H1 (cell line): ENCODE measurements around the gene MCM8. TPM values are rescaled to one million over a fixed set of nuclear protein-coding genes. Genes with fewer than 3 reads are reported as not detected.

Experiments
- CTCF ChIA-PET: fragments of 300-600 bp; sonication (Branson Sonifier 250); formaldehyde crosslinking; loops from one replicate; lab custom pipeline; 2021; ENCODE audit not compliant: partially characterized antibody; lab: Charles Lee
- POLR2A ChIA-PET: fragments of 300-600 bp; sonication (Branson Sonifier 250); formaldehyde crosslinking; loops from one replicate; lab custom pipeline; 2021; ENCODE audit warnings: inconsistent platforms; ENCODE audit not compliant: partially characterized antibody; lab: Charles Lee
- DNase-seq, 2 experiments: peaks; one replicate each; pipeline versions ENCODE4 v3.0.0 to v3.0.0-alpha.2; 2010 to 2022; ENCODE audit warnings: low spot score in 2 of 2, low read depth in 1 of 2, mixed read lengths in 1 of 2
- FAIRE-seq: peaks from 2 replicates; lab custom pipeline; 2011; peaks lifted over from hg19 to GRCh38; lab: Jason Lieb, UNC
- H2AFZ ChIP-seq: 2 replicates; pipeline ENCODE4 v1.8.1; 2012; ENCODE audit warnings: low read length, inconsistent platforms
- H2AK5ac ChIP-seq: 2 replicates; pipeline ENCODE4 v1.6.1; 2013; ENCODE audit warnings: low read depth, low read length
- H2BK120ac ChIP-seq: replicated peaks from 2 replicates; pipeline ENCODE3; 2013; ENCODE audit warnings: low read depth, low read length, inconsistent platforms
- H2BK12ac ChIP-seq: 2 replicates; pipeline ENCODE4 v1.6.1; 2013; ENCODE audit warnings: low read depth, low read length
- H2BK15ac ChIP-seq: 2 replicates; pipeline ENCODE4 v1.6.1; 2013; ENCODE audit warnings: low read length
- H2BK20ac ChIP-seq: 2 replicates; pipeline ENCODE4 v1.6.1; 2013; ENCODE audit warnings: low read length
- H2BK5ac ChIP-seq: 2 replicates; pipeline ENCODE4 v1.6.1; 2013; ENCODE audit warnings: low read depth, low read length
- H3K14ac ChIP-seq: 2 replicates; pipeline ENCODE4 v1.6.1; 2013; ENCODE audit warnings: inconsistent platforms; ENCODE audit not compliant: insufficient read length
- H3K18ac ChIP-seq: 2 replicates; pipeline ENCODE4 v1.6.1; 2013; ENCODE audit warnings: low read length; ENCODE audit errors: extremely low read depth
- H3K23ac ChIP-seq: 2 replicates; pipeline ENCODE4 v1.6.1; 2013; ENCODE audit warnings: inconsistent platforms; ENCODE audit not compliant: insufficient read length
- H3K23me2 ChIP-seq: 2 replicates; pipeline ENCODE4 v1.6.1; 2013; ENCODE audit warnings: low read depth, low read length
- H3K27ac ChIP-seq: 2 replicates; pipeline ENCODE4 v1.6.1; 2011; ENCODE audit warnings: low read depth, low read length, inconsistent platforms
- H3K27me3 ChIP-seq, 4 experiments: replicated peaks in 1 of 4; 1 replicate in 1 of 4; 2 replicates in 3 of 4; pipeline versions ENCODE4 v1.6.1 to v1.8.1; 2011 to 2013; ENCODE audit warnings: low read length in 3 of 4, mild to moderate bottlenecking in 3 of 4, inconsistent platforms in 2 of 4, mixed read lengths in 2 of 4, moderate library complexity in 1 of 4; ENCODE audit not compliant: control insufficient read depth in 3 of 4, insufficient read depth in 3 of 4; ENCODE audit errors: extremely low read depth in 1 of 4
- H3K36me3 ChIP-seq, 4 experiments: 2 replicates each; pipeline versions ENCODE4 v1.6.1 to v1.8.1; 2011 to 2013; ENCODE audit warnings: mild to moderate bottlenecking in 4 of 4, low read length in 3 of 4, moderate library complexity in 2 of 4, control low read depth in 1 of 4, inconsistent platforms in 1 of 4; ENCODE audit not compliant: insufficient read depth in 4 of 4, control insufficient read depth in 2 of 4
- H3K4ac ChIP-seq: replicated peaks from 2 replicates; pipeline ENCODE3; 2013; ENCODE audit warnings: low read length, low read depth, mixed read lengths, inconsistent platforms; ENCODE audit not compliant: insufficient read length
- H3K4me1 ChIP-seq, 4 experiments: replicated peaks in 1 of 4; 1 replicate in 1 of 4; 2 replicates in 3 of 4; pipeline versions ENCODE4 v1.6.1 to v1.8.1; 2011 to 2013; ENCODE audit warnings: low read length in 3 of 4, inconsistent platforms in 2 of 4, mixed read lengths in 1 of 4; ENCODE audit not compliant: insufficient read depth in 4 of 4, control insufficient read depth in 3 of 4
- H3K4me2 ChIP-seq, 2 experiments: 2 replicates each; pipeline versions ENCODE4 v1.6.1 to v1.8.1; 2011 to 2013; ENCODE audit warnings: low read depth in 2 of 2, low read length in 2 of 2, control low read depth in 1 of 2, inconsistent platforms in 1 of 2, mild to moderate bottlenecking in 1 of 2; ENCODE audit not compliant: insufficient read depth in 1 of 2
- H3K4me3 ChIP-seq, 4 experiments: fragments of 200-600, 300-600 bp in 1 of 4; sonication (generic), shearing (Covaris generic), sonication (Bioruptor Twin) in 1 of 4; 2 replicates each; pipeline versions ENCODE4 v1.5.1 to v1.8.1; 2011 to 2016; ENCODE audit warnings: low read length in 4 of 4, low read depth in 3 of 4, control low read depth in 2 of 4, inconsistent platforms in 2 of 4, mild to moderate bottlenecking in 2 of 4, mixed read lengths in 1 of 4, moderate library complexity in 1 of 4; ENCODE audit not compliant: insufficient read depth in 2 of 4; ENCODE audit errors: extremely low read depth in 1 of 4
- H3K56ac ChIP-seq: replicated peaks from 2 replicates; pipeline ENCODE3; 2013; ENCODE audit warnings: low read depth, mild to moderate bottlenecking, mixed read lengths, low read length, inconsistent platforms; ENCODE audit not compliant: insufficient read length
- H3K79me1 ChIP-seq: 2 replicates; pipeline ENCODE4 v1.6.1; 2013; ENCODE audit warnings: low read depth, low read length, control low read depth
- H3K79me2 ChIP-seq, 2 experiments: 2 replicates each; pipeline versions ENCODE4 v1.6.1 to v1.8.1; 2012 to 2013; ENCODE audit warnings: low read length in 2 of 2, mild to moderate bottlenecking in 2 of 2, inconsistent platforms in 1 of 2; ENCODE audit not compliant: insufficient read depth in 2 of 2, control insufficient read depth in 1 of 2
- H3K9ac ChIP-seq, 4 experiments: replicated peaks in 1 of 4; 1 replicate in 1 of 4; 2 replicates in 3 of 4; pipeline versions ENCODE4 v1.6.1 to v1.8.1; 2011 to 2013; ENCODE audit warnings: low read depth in 3 of 4, low read length in 3 of 4, control low read depth in 2 of 4, mild to moderate bottlenecking in 2 of 4, moderate library complexity in 2 of 4, inconsistent platforms in 1 of 4; ENCODE audit errors: extremely low read depth in 1 of 4
- H3K9me3 ChIP-seq, 2 experiments: 2 replicates each; pipeline versions ENCODE4 v1.6.1 to v1.8.1; 2012 to 2013; ENCODE audit warnings: mild to moderate bottlenecking in 2 of 2, moderate library complexity in 2 of 2, control low read depth in 1 of 2, inconsistent platforms in 1 of 2, low read depth in 1 of 2, low read length in 1 of 2, mixed read lengths in 1 of 2; ENCODE audit not compliant: insufficient read depth in 2 of 2
- H4K20me1 ChIP-seq, 2 experiments: replicated peaks in 1 of 2; 2 replicates each; pipeline versions ENCODE3 to v1.8.1; 2011 to 2013; ENCODE audit warnings: inconsistent platforms in 2 of 2, low read length in 2 of 2, mild to moderate bottlenecking in 1 of 2; ENCODE audit not compliant: insufficient read depth in 2 of 2, control insufficient read depth in 1 of 2
- H4K5ac ChIP-seq: 2 replicates; pipeline ENCODE4 v1.6.1; 2013; ENCODE audit warnings: low read length, low read depth, mixed read lengths, inconsistent platforms; ENCODE audit not compliant: insufficient read length
- H4K8ac ChIP-seq: 2 replicates; pipeline ENCODE4 v1.8.0; 2013; ENCODE audit warnings: mild to moderate bottlenecking, moderate library complexity, low read length, inconsistent platforms; ENCODE audit not compliant: insufficient read depth; ENCODE audit errors: extremely low read depth
- H4K91ac ChIP-seq: replicated peaks from 2 replicates; pipeline ENCODE3; 2013; ENCODE audit warnings: low read length, mixed read lengths, inconsistent platforms; ENCODE audit not compliant: insufficient read length
- CREB1 ChIP-seq: IDR thresholded peaks from 2 replicates; pipeline ENCODE4 v1.6.1; 2012; ENCODE audit warnings: inconsistent platforms
- EGR1 ChIP-seq: IDR thresholded peaks from 2 replicates; pipeline ENCODE4 v1.6.1; 2011; ENCODE audit warnings: low read depth, low read length, borderline replicate concordance
- GABPA ChIP-seq: IDR thresholded peaks from 2 replicates; pipeline ENCODE4 v1.6.1; 2011; ENCODE audit warnings: mild to moderate bottlenecking, low read length, moderate library complexity, borderline replicate concordance; ENCODE audit not compliant: insufficient read depth
- HDAC6 ChIP-seq: IDR thresholded peaks from one replicate; pipeline ENCODE4 v1.7.1; 2012; ENCODE audit warnings: low read depth, mild to moderate bottlenecking, inconsistent platforms, low read length, moderate library complexity
- KDM5A ChIP-seq: fragments of 200-600 bp; IDR thresholded peaks from 2 replicates; pipeline ENCODE4 v1.7.1; 2012; ENCODE audit warnings: mild to moderate bottlenecking, low read length, inconsistent platforms, mixed read lengths
- MAFK ChIP-seq: IDR thresholded peaks from 2 replicates; pipeline ENCODE4 v1.6.1; 2012; ENCODE audit warnings: low read depth, mild to moderate bottlenecking, improper control_type of control experiment, low read length
- PHF8 ChIP-seq: fragments of 200-600 bp; sonication (generic); conservative IDR thresholded peaks from 2 replicates; pipeline ENCODE4 v1.7.1; 2012; ENCODE audit warnings: low read depth, mild to moderate bottlenecking, inconsistent platforms, low read length, moderate library complexity
- SIX5 ChIP-seq: IDR thresholded peaks from 2 replicates; pipeline ENCODE4 v1.6.1; 2011; ENCODE audit warnings: mild to moderate bottlenecking, low read depth, low read length
- TEAD4 ChIP-seq: IDR thresholded peaks from 2 replicates; pipeline ENCODE4 v1.6.1; 2012; ENCODE audit warnings: low read depth, low read length, inconsistent platforms, mixed read lengths
- YY1 ChIP-seq: IDR thresholded peaks from 2 replicates; pipeline ENCODE4 v1.6.1; 2011; ENCODE audit warnings: low read depth, mild to moderate bottlenecking, low read length
- WGBS, 2 experiments: shearing (Covaris generic) in 1 of 2; methylation state at CpG; one replicate each; pipeline versions ENCODE4 v1.1.6 to v1.1.7; 2013 to 2015; ENCODE audit warnings: low lambda C conversion rate in 2 of 2, mixed read lengths in 2 of 2, inconsistent platforms in 1 of 2, low coverage in 1 of 2, missing lambda C conversion rate in 1 of 2; ENCODE audit not compliant: insufficient replicate concordance in 2 of 2, insufficient coverage in 1 of 2, insufficient read length in 1 of 2; ENCODE audit errors: extremely low coverage in 1 of 2, missing lambda C conversion rate in 1 of 2; 5-methylcytosine and 5-hydroxymethylcytosine counted together
- polyA plus RNA-seq, 7 experiments: library from polyadenylated mRNA; depleted of rRNA in 3 of 7; stranded (reverse) in 5 of 7; unstranded in 2 of 7; fragments of >200 nt in 5 of 7; fragments of 200-250 nt in 2 of 7; gene quantifications; 1 replicate in 5 of 7; 2 replicates in 1 of 7; 4 replicates in 1 of 7; pipeline versions ENCODE4 v1.2.1 to v1.2.3, GENCODE V29; 2011 to 2013; ENCODE audit warnings: missing spikeins in 2 of 7, mixed read lengths in 2 of 7
- total RNA-seq: library from RNA; stranded (reverse); fragmentation: NEBNext Ultra II Directional; extraction: Animal tissue kit (Norgen Biotek cat#: 25700); gene quantifications from 2 replicates; pipeline ENCODE4 v1.2.1, GENCODE V29; 2021

MCM8 gene
- total and polyA plus RNA-seq, 2 of the 8 experiments (the other 6 are each of a cell fraction or from before 2014, with no cell fraction given), result 7.1 to 31.9 TPM

DNA sequence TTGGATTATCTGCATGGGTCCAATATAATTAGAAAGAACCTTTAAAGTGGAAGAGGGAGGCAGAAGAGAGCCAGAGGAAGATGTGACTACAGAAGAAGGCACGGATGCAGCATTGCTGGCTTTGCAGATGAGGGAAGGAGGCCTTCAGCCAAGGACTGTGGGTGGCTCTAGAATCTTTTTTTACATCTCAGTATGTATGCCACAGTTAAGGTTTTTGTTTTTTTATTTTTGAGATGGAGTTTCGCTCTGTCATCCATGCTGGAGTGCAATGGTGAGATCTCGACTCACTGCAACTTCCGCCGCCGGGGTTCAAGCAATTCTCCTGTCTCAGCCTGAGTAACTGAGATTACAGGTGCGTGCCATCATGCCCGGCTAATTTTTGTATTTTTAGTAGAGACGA, 49.3 kb downstream of the MCM8 start:
- Histone ChIP-seq H3K14ac (no peak overlapping the region), H3K79me2 (no peaks in the 10 kb centered on the region), H3K9ac (no peak overlapping the region), H3K23me2 (no peaks in the 10 kb centered on the region), H2BK120ac (no peak overlapping the region), H3K4me1 (no peaks in the 10 kb centered on the region), H3K4ac (no peak overlapping the region), H4K5ac (no peak overlapping the region), H3K27ac (no peak overlapping the region), H3K9me3 (no peaks in the 10 kb centered on the region), H2AK5ac (no peak overlapping the region), H3K23ac (no peak overlapping the region), H2BK5ac (no peak overlapping the region), H2BK15ac (no peak overlapping the region), H3K4me2 (no peak overlapping the region), H3K79me1 (peaks cover 2% of the 10 kb centered on the region; the same call in 1 of the 2 replicates), H2AFZ (no peak overlapping the region), H3K18ac (no peak overlapping the region), H3K4me3 (no peak overlapping the region), H4K91ac (no peak overlapping the region), H4K20me1 (peaks cover 0 to 2% of the 10 kb centered on the region in 2 experiments), H3K27me3 (no peaks in the 10 kb centered on the region), H2BK12ac (no peak overlapping the region), H2BK20ac (no peak overlapping the region), H3K36me3 (peaks cover 2 to 18% (median 3%) of the 10 kb centered on the region in 4 experiments; a peak in 6 of 8 replicates), H3K56ac (no peak overlapping the region), H4K8ac (no peak overlapping the region)
- 89% methylated on average over 9 of the region's 9 CpGs; no CpG with 5 or more reads in 1 of the 2 experiments for WGBS, 2 experiments
- FAIRE-seq (no peak), DNase-seq (no peak)
- ChIA-PET CTCF (interaction anchor here (0.6 kb wide), 1 partner anchor 74 kb away, joined by 3 read pairs; no protein-coding TSS in a partner anchor), POLR2A (interaction anchor here (1.9 kb wide), 1 partner anchor 11 kb away, joined by 10 read pairs; no protein-coding TSS in a partner anchor)
- no peak for TF ChIP-seq SIX5
- TF ChIP-seq YY1, result no peak
- TF ChIP-seq KDM5A, result no peak
- no peak for TF ChIP-seq PHF8
- no peak for TF ChIP-seq CREB1
- no peak for TF ChIP-seq HDAC6
- TF ChIP-seq GABPA, result no peak
- no peak for TF ChIP-seq TEAD4
- TF ChIP-seq MAFK, result no peak
- no peak for TF ChIP-seq EGR1
